Prostate gland (tissue), 2 donors: ENCODE measurements around the gene NAT9. TPM values are rescaled to one million over a fixed set of nuclear protein-coding genes. Genes with fewer than 3 reads are reported as not detected.

Experiments used
- DNase-seq: peaks from one replicate; pipeline ENCODE4 v3.0.0-alpha.2; 2019; ENCODE audit warnings: low spot score
- H3K27ac ChIP-seq, 2 donors: fragments of 200-600 bp; sonication (generic); 2 replicates each; pipeline ENCODE4 v1.5.1; 2017 to 2019
- H3K27me3 ChIP-seq: fragments of 200-600 bp; sonication (generic); replicated peaks from 2 replicates; pipeline ENCODE4 v1.5.1; 2019; ENCODE audit not compliant: insufficient read depth
- H3K36me3 ChIP-seq, 2 donors: fragments of 200-600 bp; sonication (generic); 1 replicate in 1 of 2; 2 replicates in 1 of 2; pipeline versions ENCODE4 v1.5.1 to v1.8.1; 2017 to 2019
- H3K4me1 ChIP-seq: fragments of 200-600 bp; sonication (generic); replicated peaks from 2 replicates; pipeline ENCODE4 v1.5.1; 2019
- H3K4me3 ChIP-seq, 2 donors: fragments of 200-600 bp; sonication (generic); 2 replicates each; pipeline ENCODE4 v1.5.1; 2017 to 2019
- H3K9me3 ChIP-seq: fragments of 200-600 bp; sonication (generic); 2 replicates; pipeline ENCODE4 v1.5.1; 2017
- CTCF ChIP-seq, 4 experiments: fragments of 200-600 bp in 2 of 4; fragments of 450-650 bp in 2 of 4; sonication (generic) in 2 of 4; IDR thresholded peaks; 1 replicate in 3 of 4; 2 replicates in 1 of 4; pipeline ENCODE4 v1.5.1; 2016 to 2019; ENCODE audit warnings: antibody characterized with exemption in 4 of 4, mild to moderate bottlenecking in 2 of 4, moderate library complexity in 2 of 4
- POLR2A ChIP-seq: fragments of 450-650 bp; IDR thresholded peaks from one replicate; pipeline ENCODE4 v1.6.1; 2016; ENCODE audit warnings: antibody characterized with exemption, mild to moderate bottlenecking
- POLR2AphosphoS5 ChIP-seq: sonication (generic); formaldehyde crosslinking; IDR thresholded peaks from one replicate; pipeline ENCODE4 v1.6.1; 2017; ENCODE audit warnings: antibody characterized with exemption
- WGBS: methylation state at CpG from one replicate; pipeline ENCODE4 v1.1.5; 2018; 5-methylcytosine and 5-hydroxymethylcytosine counted together
- intact Hi-C: fragments of 100-400 bp; cut with DNase I; formaldehyde crosslinking; loops from one replicate; pipeline ENCODE4 v1.14.2; 2022
- total RNA-seq, 2 donors: library from RNA; depleted of rRNA; stranded (reverse); fragments of >200 nt; gene quantifications; one replicate each; pipeline ENCODE4 v1.1.0, GENCODE V29; 2016

NAT9 gene
- total RNA-seq, 2 donors from 2014 or later: 29.6 to 49.3 TPM

GRCh38 chr17:74759941-74760340, 16.2 kb downstream of the NAT9 start:
- peaks cover 60% of the 10 kb centered on the region for H3K4me1 ChIP-seq
- peak overlapping the region; percentile 90 to 91 for H3K27ac ChIP-seq

GRCh38 chr17:74759243-74759801, 16.8 kb downstream of the NAT9 start:
- no peak for DNase-seq
- H3K9me3 ChIP-seq: no peaks in the 10 kb centered on the region
- H3K4me1 ChIP-seq: peaks cover 60% of the 10 kb centered on the region
- H3K4me3 ChIP-seq: no peak overlapping the region
- 60% methylated on average over 9 of the region's 9 CpGs for WGBS
- no peaks in the 10 kb centered on the region for H3K36me3 ChIP-seq
- intact Hi-C loops: loop anchor here (5.0 kb wide), 1 partner anchor 532 kb away; no protein-coding TSS in a partner anchor
- peak overlapping the region; percentile 90 to 91 for H3K27ac ChIP-seq
- no peaks in the 10 kb centered on the region for H3K27me3 ChIP-seq
- no peak for TF ChIP-seq CTCF (IDR thresholded peaks at IDR 0.05)
- no peak for TF ChIP-seq POLR2AphosphoS5
- no peak for TF ChIP-seq POLR2A

More at GRCh38 chr17:74759941-74760340, 16.2 kb downstream of the NAT9 start:
- peak; percentile 85 for DNase-seq
- intact Hi-C loops: loop anchor here (5.0 kb wide), 1 partner anchor 533 kb away; no protein-coding TSS in a partner anchor
- Histone ChIP-seq H3K9me3 (no peaks in the 10 kb centered on the region), H3K4me3 (no peak overlapping the region), H3K27me3 (no peaks in the 10 kb centered on the region), H3K36me3 (no peaks in the 10 kb centered on the region)
- TF ChIP-seq CTCF (IDR thresholded peaks at IDR 0.05) (no peak), POLR2AphosphoS5 (peak; percentile 81)
- 54% methylated on average over 10 of the region's 10 CpGs for WGBS

- peaks cover 60% of the 10 kb centered on the region for H3K4me1 ChIP-seq
- WGBS: 50% methylated on average over 2 of the region's 2 CpGs
- peak overlapping the region; percentile 90 to 91 for H3K27ac ChIP-seq
- TF ChIP-seq POLR2A (no peak), POLR2AphosphoS5 (peak; percentile 18)
- H3K36me3 ChIP-seq: no peaks in the 10 kb centered on the region
- H3K9me3 ChIP-seq: no peaks in the 10 kb centered on the region
- DNase-seq: peak; percentile 55
- H3K27me3 ChIP-seq: no peaks in the 10 kb centered on the region
- no peak overlapping the region for H3K4me3 ChIP-seq
- intact Hi-C loops: loop anchor here (5.0 kb wide), 1 partner anchor 532 kb away; no protein-coding TSS in a partner anchor
These were observed 17.3 kb downstream of the NAT9 start for GRCh38 chr17:74758848-74759168.

GRCh38 chr17:74757931-74758847, 18.0 kb downstream of the NAT9 start:
- DNase-seq: peak; percentile 84
- Histone ChIP-seq H3K4me1 (peaks cover 59% of the 10 kb centered on the region), H3K36me3 (no peaks in the 10 kb centered on the region), H3K27ac (peak overlapping the region; percentile 90 to 91), H3K27me3 (no peaks in the 10 kb centered on the region), H3K9me3 (no peaks in the 10 kb centered on the region), H3K4me3 (no peak overlapping the region)
- 28% methylated on average over 26 of the region's 26 CpGs for WGBS
- intact Hi-C loops: loop anchor here (5.0 kb wide), 1 partner anchor 531 kb away; no protein-coding TSS in a partner anchor
- TF ChIP-seq POLR2A: no peak
- peak; percentile 29 for TF ChIP-seq POLR2AphosphoS5
- TF ChIP-seq CTCF (IDR thresholded peaks at IDR 0.05): no peak

GRCh38 chr17:74757502-74757901, 18.6 kb downstream of the NAT9 start:
- H3K27ac ChIP-seq: peak overlapping the region; percentile 90 to 91

More at GRCh38 chr17:74757502-74757901, 18.6 kb downstream of the NAT9 start:
- DNase-seq: peak; percentile 51
- H3K9me3 ChIP-seq: no peaks in the 10 kb centered on the region
- peaks cover 54% of the 10 kb centered on the region for H3K4me1 ChIP-seq
- no peak for TF ChIP-seq CTCF (IDR thresholded peaks at IDR 0.05)
- no peak for TF ChIP-seq POLR2A
- no peak for TF ChIP-seq POLR2AphosphoS5
- intact Hi-C loops: loop anchor here (5.0 kb wide), 1 partner anchor 530 kb away; no protein-coding TSS in a partner anchor
- no peak overlapping the region for H3K4me3 ChIP-seq
- WGBS: 26% methylated on average over 3 of the region's 3 CpGs
- no peaks in the 10 kb centered on the region for H3K36me3 ChIP-seq
- H3K27me3 ChIP-seq: no peaks in the 10 kb centered on the region
